CD4-positive, alpha-beta T cell treated with Interferon gamma for 1 hour (primary cell): Measurements from ENCODE around the gene SCNM1.
A peak's percentile ranks its signal among the peaks of the same experiment; 100 is the strongest.
"Not testable (repeated sequence)": the region's sequence is repeated elsewhere in the genome, so short reads cannot be mapped to it uniquely, and the experiment has no call there.

ENCODE experiments used
- DNase-seq: peaks from one replicate; pipeline ENCODE4 v3.0.0-alpha.2; 2020

Gene SCNM1

DNA sequence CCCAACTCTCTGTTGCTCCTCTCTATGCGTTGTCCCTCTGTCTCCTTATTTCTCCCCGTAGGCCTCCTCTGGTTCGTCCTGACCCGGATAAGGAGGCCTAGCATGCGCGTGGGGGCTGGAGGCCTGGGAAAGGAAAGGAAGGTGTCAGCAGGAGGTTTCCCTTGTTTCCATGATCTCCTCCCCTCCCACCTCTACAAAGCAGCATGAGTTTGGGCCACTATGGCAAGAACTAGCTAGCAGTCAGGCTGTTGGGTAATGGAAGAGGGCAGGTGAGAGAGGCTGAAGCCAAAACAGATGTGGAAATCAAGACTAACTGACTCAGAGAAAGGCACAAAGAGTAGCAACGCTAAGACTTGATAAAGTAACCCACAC lies 18.8 kb upstream of the SCNM1 start:
- DNase-seq = no peak

DNA sequence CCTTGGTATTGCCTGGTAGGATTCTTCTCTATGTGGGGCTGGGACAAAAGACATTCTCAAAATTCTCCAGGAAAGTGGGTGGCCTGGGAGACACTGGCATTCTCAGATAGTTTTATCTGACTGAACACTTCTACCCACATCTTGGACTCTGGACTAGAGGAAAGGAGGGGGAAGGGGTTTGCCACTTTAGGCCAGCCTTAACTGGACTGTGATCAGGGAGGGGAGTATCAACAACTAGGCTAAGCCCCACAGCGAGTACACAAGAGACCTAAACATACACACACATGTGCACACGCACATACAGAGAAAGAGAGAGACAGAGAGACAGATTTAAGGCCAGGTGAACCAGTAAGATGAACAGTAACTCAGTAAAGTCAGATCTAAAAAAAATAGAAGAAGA lies 18.3 kb upstream of the SCNM1 start:
- DNase-seq = no peak

GRCh38 chr1:151156515-151156819 lies 9.5 kb upstream of the SCNM1 start, which contains the start of gene TNFAIP8L2:
TSS of gene TNFAIP8L2 (plus strand) at chr1:151156649. CDS start at chr1:151158698, 2,049 bp downstream.
- peak; percentile 70 for DNase-seq

DNA sequence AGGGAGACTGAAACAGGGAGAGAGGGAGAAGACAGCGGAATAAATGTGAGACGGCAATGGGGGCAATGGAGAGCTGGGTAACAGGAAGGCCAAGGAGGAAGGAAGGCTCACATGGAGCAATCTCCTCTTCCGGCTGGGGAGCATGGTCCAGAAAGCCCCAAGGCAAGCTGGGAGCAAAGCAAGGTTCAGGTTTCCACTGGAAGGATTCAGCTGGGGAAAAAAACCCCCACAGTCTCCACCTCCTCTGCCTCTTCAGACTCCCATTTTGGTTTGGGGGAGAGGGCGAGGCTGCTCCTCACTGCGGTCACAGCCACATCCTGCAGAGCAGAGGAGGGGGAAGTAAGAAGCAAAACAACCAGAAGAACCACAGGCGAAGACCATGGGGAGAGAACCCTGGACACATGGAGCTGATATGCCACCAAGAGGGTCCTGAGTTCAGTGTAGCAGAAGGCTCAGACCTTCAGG lies 8.8 kb upstream of the SCNM1 start:
- DNase-seq = peak; percentile 50

GRCh38 chr1:151158326-151158725 lies 7.6 kb upstream of the SCNM1 start:
- no peak for DNase-seq

- DNase-seq = no peak
These were observed 7.1 kb upstream of the SCNM1 start for GRCh38 chr1:151158751-151159251.

GRCh38 chr1:151159373-151159772 lies 6.6 kb upstream of the SCNM1 start:
- no peak for DNase-seq

- no peak for DNase-seq
These were observed 1.1 kb upstream of the SCNM1 start for GRCh38 chr1:151164732-151165280.

DNA sequence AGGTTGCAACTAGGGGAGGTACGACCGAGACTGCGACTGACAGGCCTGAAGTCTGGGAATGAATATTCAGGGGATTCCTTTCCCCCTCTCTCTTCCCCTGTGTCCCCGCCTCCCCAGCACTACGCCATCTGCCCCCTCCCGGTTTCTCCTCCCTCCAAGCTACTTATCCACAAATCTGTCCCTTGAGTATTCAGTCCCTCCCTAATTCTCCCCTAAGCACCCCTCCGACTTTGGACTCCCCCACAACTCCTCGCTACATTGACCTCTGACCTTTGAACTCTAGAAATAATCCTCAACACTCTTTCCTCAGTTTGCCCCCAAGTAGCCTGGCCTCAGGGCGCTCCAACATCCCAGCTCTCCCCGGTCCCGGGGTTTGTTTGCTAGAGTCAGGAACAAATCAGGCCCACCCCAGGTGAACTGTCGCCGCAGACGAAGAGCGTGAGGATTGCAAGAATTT lies 635 bp upstream of the SCNM1 start:
- no peak for DNase-seq

DNA sequence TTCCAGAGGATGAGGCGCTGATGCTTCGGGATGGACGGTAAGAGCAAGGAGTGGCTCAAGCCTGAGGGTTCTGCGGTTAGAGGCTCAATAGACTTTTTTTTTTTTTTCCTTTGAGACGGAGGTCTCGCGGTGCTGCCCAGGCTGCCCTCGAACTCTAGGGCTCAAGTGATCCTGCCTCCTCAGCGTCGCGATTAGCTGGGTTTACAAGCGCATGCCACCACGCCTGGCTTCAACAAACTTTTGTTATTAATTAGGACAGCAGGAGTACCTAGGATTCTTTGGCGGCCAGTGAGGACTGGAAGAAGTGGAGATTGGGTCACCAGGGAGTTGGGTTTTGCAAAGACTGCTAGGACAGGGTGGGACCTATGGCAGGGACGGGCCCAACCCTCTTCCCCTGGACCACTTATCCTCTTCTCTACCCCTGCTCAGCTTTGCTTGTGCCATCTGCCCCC lies 587 bp downstream of the SCNM1 start:
- no peak for DNase-seq

- DNase-seq = no peak
These were observed 1.2 kb downstream of the SCNM1 start for GRCh38 chr1:151167116-151167515.

GRCh38 chr1:151171190-151171589 lies 5.2 kb downstream of the SCNM1 start:
- no peak for DNase-seq

DNA sequence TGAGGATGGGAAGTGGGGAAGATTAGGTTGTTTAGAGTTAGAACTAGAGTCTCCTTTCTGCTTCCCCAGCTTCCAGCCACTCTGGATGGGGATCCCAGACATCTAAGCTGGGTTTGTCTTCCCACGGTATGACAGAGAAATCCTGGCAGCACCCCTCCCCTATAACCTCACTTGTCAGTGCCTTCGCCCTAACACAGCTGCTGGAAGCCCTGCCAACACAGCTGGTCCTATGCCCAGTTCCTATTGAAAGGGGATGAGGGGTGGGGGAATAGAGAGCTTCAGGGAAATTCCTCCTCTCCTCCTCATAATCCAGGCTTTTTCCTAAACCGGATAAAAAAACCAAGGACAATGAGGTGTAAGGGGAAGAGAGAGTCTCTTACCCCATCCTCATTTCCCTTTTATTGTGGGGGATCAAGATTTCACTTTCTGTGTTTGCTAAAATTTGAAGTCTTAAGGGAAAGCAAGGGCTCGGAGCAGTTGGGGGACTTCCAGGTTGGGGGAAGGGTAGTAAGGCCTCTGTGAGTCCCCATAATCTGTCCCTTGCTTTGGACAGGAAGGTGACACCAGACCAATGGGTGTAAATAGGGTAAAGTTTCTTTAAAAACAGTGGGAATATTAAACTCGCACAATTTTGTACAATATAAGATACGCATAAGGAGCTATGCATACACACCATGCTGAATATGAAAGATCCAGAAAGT lies 9.2 kb downstream of the SCNM1 start:
- no peak for DNase-seq

- DNase-seq = no peak
These were observed 9.9 kb downstream of the SCNM1 start, which contains the start of gene TMOD4 for GRCh38 chr1:151175863-151176262. TSS of gene TMOD4 (minus strand) at chr1:151175981. CDS start at chr1:151174875, 1,106 bp downstream.

DNA sequence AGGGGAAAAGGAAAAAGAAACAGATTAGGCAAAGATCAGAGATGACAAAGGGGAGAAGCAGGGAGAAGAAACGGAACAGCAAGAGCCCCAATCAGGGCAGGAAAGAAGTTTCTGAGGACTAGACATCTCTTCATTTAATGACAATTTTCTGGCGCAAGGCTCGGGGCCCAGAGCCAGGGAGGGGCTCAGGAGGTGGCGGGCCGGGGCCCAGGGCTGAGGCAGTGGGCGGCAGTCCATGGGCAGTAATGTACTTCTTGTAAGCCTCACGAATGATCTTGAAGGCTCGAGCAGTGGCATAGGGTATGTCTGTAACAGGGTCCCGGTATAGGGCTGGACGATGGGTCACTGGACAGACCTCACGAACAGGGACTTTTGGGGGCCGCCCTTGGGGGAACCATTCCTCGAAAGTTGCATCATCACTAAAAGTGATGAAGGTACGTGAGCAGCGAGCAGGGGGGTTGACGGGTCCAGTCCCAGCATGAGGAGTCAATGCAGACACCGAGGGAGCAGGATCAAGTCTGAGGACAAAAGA lies 10.6 kb downstream of the SCNM1 start:
- DNase-seq = no peak

GRCh38 chr1:151184211-151184610 lies 18.3 kb downstream of the SCNM1 start:
- no peak for DNase-seq

GRCh38 chr1:151187205-151187604 lies 21.3 kb downstream of the SCNM1 start:
- DNase-seq = no peak

DNA sequence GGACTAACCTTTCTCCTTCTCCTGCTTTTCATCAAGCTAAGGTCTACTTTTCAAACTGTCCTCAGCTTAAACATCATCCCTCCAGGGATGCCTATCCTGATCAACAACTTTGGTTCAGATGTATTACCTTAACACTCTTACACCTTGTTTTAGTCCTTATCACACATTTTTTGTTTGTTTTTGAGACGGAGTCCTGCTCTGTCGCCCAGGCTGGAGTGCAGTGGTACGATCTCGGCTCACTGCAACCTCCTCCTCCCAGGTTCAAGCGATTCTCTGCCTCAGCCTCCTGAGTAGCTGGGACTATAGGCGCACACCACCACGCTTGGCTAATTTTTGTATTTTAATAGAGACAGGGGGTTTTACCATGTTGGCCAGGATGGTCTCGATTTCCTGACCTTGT lies 22.7 kb downstream of the SCNM1 start:
- not testable (repeated sequence) for DNase-seq

- DNase-seq = peak; percentile 83
These were observed 23.9 kb downstream of the SCNM1 start, which contains the start of gene VPS72 for GRCh38 chr1:151189637-151190445. TSS of gene VPS72 (minus strand) at chr1:151190197. CDS start at chr1:151190121, 76 bp downstream.

GRCh38 chr1:151192047-151192446 lies 26.1 kb downstream of the SCNM1 start:
- DNase-seq = no peak

GRCh38 chr1:151193304-151193703 lies 27.4 kb downstream of the SCNM1 start:
- no peak for DNase-seq

GRCh38 chr1:151193856-151194255 lies 27.9 kb downstream of the SCNM1 start:
- DNase-seq = no peak
